ENCODE measurements around the gene SHLD1.
"Not testable (repeated sequence)": the region's sequence is repeated elsewhere in the genome, so short reads cannot be mapped to it uniquely, and the experiment has no call there.

The SHLD1 gene

GRCh38 chr20:5725183-5725463, 25.1 kb upstream of the SHLD1 start:
- H3K4me1 Mint-ChIP-seq (ENCODE audit: low read depth) = peaks cover 18% of the 10 kb centered on the region
- H3K27ac Mint-ChIP-seq; H3K36me3 Mint-ChIP-seq (ENCODE audit: low read depth); H3K27me3 Mint-ChIP-seq; H3K4me3 Mint-ChIP-seq; H3K9me3 Mint-ChIP-seq: not testable (repeated sequence)

GRCh38 chr20:5727018-5727515, 23.1 kb upstream of the SHLD1 start:
- H3K36me3 Mint-ChIP-seq (ENCODE audit: low read depth) = no peaks in the 10 kb centered on the region
- no peaks in the 10 kb centered on the region for H3K27me3 Mint-ChIP-seq
- no peak overlapping the region for H3K4me3 Mint-ChIP-seq
- peaks cover 11% of the 10 kb centered on the region for H3K4me1 Mint-ChIP-seq (ENCODE audit: low read depth)
- peak overlapping the region; percentile 34 for H3K27ac Mint-ChIP-seq
- peaks cover 10% of the 10 kb centered on the region for H3K9me3 Mint-ChIP-seq

- Mint-ChIP-seq H3K27me3 (peaks cover 9% of the 10 kb centered on the region), H3K36me3 (ENCODE audit: low read depth) (no peaks in the 10 kb centered on the region), H3K27ac (no peak overlapping the region), H3K4me1 (ENCODE audit: low read depth) (peaks cover 4% of the 10 kb centered on the region), H3K4me3 (no peak overlapping the region), H3K9me3 (peaks cover 10% of the 10 kb centered on the region)
These were observed 20.9 kb upstream of the SHLD1 start for GRCh38 chr20:5729348-5729747.

GRCh38 chr20:5730131-5730530, 20.1 kb upstream of the SHLD1 start:
- H3K27me3 Mint-ChIP-seq = peaks cover 13% of the 10 kb centered on the region
- no peak overlapping the region for H3K4me3 Mint-ChIP-seq
- H3K9me3 Mint-ChIP-seq = peaks cover 10% of the 10 kb centered on the region
- H3K4me1 Mint-ChIP-seq (ENCODE audit: low read depth) = no peaks in the 10 kb centered on the region
- no peaks in the 10 kb centered on the region for H3K36me3 Mint-ChIP-seq (ENCODE audit: low read depth)
- no peak overlapping the region for H3K27ac Mint-ChIP-seq

- Mint-ChIP-seq H3K36me3 (ENCODE audit: low read depth) (no peaks in the 10 kb centered on the region), H3K27ac (no peak overlapping the region), H3K9me3 (peaks cover 7% of the 10 kb centered on the region), H3K4me1 (ENCODE audit: low read depth) (peaks cover 6% of the 10 kb centered on the region), H3K4me3 (no peak overlapping the region), H3K27me3 (peaks cover 13% of the 10 kb centered on the region)
These were observed 18.3 kb upstream of the SHLD1 start for GRCh38 chr20:5731753-5732366.

- Mint-ChIP-seq H3K27me3 (peaks cover 13% of the 10 kb centered on the region), H3K9me3 (no peaks in the 10 kb centered on the region), H3K27ac (no peak overlapping the region), H3K4me1 (ENCODE audit: low read depth) (peaks cover 24% of the 10 kb centered on the region), H3K4me3 (no peak overlapping the region), H3K36me3 (ENCODE audit: low read depth) (no peaks in the 10 kb centered on the region)
These were observed 15.6 kb upstream of the SHLD1 start for GRCh38 chr20:5734602-5735001.

GRCh38 chr20:5735845-5736510, 14.2 kb upstream of the SHLD1 start:
- Mint-ChIP-seq H3K27me3 (peaks cover 13% of the 10 kb centered on the region), H3K4me3 (no peak overlapping the region), H3K36me3 (ENCODE audit: low read depth) (no peaks in the 10 kb centered on the region), H3K4me1 (ENCODE audit: low read depth) (peaks cover 24% of the 10 kb centered on the region), H3K27ac (no peak overlapping the region), H3K9me3 (no peaks in the 10 kb centered on the region)

GRCh38 chr20:5737619-5737953, 12.6 kb upstream of the SHLD1 start:
- Mint-ChIP-seq H3K27ac (peak overlapping the region; percentile 61), H3K9me3 (no peaks in the 10 kb centered on the region), H3K4me3 (peak overlapping the region; percentile 1), H3K36me3 (ENCODE audit: low read depth) (no peaks in the 10 kb centered on the region), H3K27me3 (peaks cover 13% of the 10 kb centered on the region), H3K4me1 (ENCODE audit: low read depth) (peaks cover 24% of the 10 kb centered on the region)

- Mint-ChIP-seq H3K27me3 (peaks cover 13% of the 10 kb centered on the region), H3K27ac (no peak overlapping the region), H3K4me3 (no peak overlapping the region), H3K4me1 (ENCODE audit: low read depth) (peaks cover 24% of the 10 kb centered on the region), H3K9me3 (no peaks in the 10 kb centered on the region), H3K36me3 (ENCODE audit: low read depth) (no peaks in the 10 kb centered on the region)
These were observed 12.2 kb upstream of the SHLD1 start for GRCh38 chr20:5737966-5738365.

- H3K9me3 Mint-ChIP-seq; H3K36me3 Mint-ChIP-seq (ENCODE audit: low read depth); H3K27ac Mint-ChIP-seq; H3K4me3 Mint-ChIP-seq; H3K27me3 Mint-ChIP-seq: not testable (repeated sequence)
- peaks cover 24% of the 10 kb centered on the region for H3K4me1 Mint-ChIP-seq (ENCODE audit: low read depth)
These were observed 9.6 kb upstream of the SHLD1 start for GRCh38 chr20:5740643-5741042.

GRCh38 chr20:5741089-5741488, 9.1 kb upstream of the SHLD1 start:
- no peaks in the 10 kb centered on the region for H3K9me3 Mint-ChIP-seq
- no peak overlapping the region for H3K4me3 Mint-ChIP-seq
- no peaks in the 10 kb centered on the region for H3K36me3 Mint-ChIP-seq (ENCODE audit: low read depth)
- H3K27ac Mint-ChIP-seq = no peak overlapping the region
- H3K4me1 Mint-ChIP-seq (ENCODE audit: low read depth) = peaks cover 22% of the 10 kb centered on the region
- H3K27me3 Mint-ChIP-seq = no peaks in the 10 kb centered on the region

GRCh38 chr20:5742041-5742440, 8.2 kb upstream of the SHLD1 start:
- H3K4me3 Mint-ChIP-seq = no peak overlapping the region
- H3K27me3 Mint-ChIP-seq = no peaks in the 10 kb centered on the region
- no peaks in the 10 kb centered on the region for H3K36me3 Mint-ChIP-seq (ENCODE audit: low read depth)
- no peak overlapping the region for H3K27ac Mint-ChIP-seq
- no peaks in the 10 kb centered on the region for H3K9me3 Mint-ChIP-seq
- peaks cover 16% of the 10 kb centered on the region for H3K4me1 Mint-ChIP-seq (ENCODE audit: low read depth)

GRCh38 chr20:5745416-5746030, 4.7 kb upstream of the SHLD1 start:
- H3K4me1 Mint-ChIP-seq (ENCODE audit: low read depth) = peaks cover 4% of the 10 kb centered on the region

GRCh38 chr20:5746064-5746463, 4.1 kb upstream of the SHLD1 start:
- Mint-ChIP-seq H3K9me3 (no peaks in the 10 kb centered on the region), H3K4me1 (ENCODE audit: low read depth) (peaks cover 6% of the 10 kb centered on the region), H3K27ac (no peak overlapping the region), H3K27me3 (no peaks in the 10 kb centered on the region), H3K4me3 (no peak overlapping the region), H3K36me3 (ENCODE audit: low read depth) (no peaks in the 10 kb centered on the region)

More at GRCh38 chr20:5745416-5746030, 4.7 kb upstream of the SHLD1 start:
- H3K27ac Mint-ChIP-seq = no peak overlapping the region
- no peaks in the 10 kb centered on the region for H3K36me3 Mint-ChIP-seq (ENCODE audit: low read depth)
- no peaks in the 10 kb centered on the region for H3K9me3 Mint-ChIP-seq
- H3K27me3 Mint-ChIP-seq = no peaks in the 10 kb centered on the region
- no peak overlapping the region for H3K4me3 Mint-ChIP-seq

GRCh38 chr20:5748246-5748645, 2.0 kb upstream of the SHLD1 start:
- Mint-ChIP-seq H3K27ac (no peak overlapping the region), H3K4me3 (no peak overlapping the region), H3K27me3 (no peaks in the 10 kb centered on the region), H3K36me3 (ENCODE audit: low read depth) (no peaks in the 10 kb centered on the region), H3K4me1 (ENCODE audit: low read depth) (peaks cover 16% of the 10 kb centered on the region), H3K9me3 (no peaks in the 10 kb centered on the region)

- H3K36me3 Mint-ChIP-seq (ENCODE audit: low read depth); H3K4me3 Mint-ChIP-seq; H3K9me3 Mint-ChIP-seq; H3K27me3 Mint-ChIP-seq: not testable (repeated sequence)
- Mint-ChIP-seq H3K4me1 (ENCODE audit: low read depth) (peaks cover 19% of the 10 kb centered on the region), H3K27ac (peak overlapping the region; percentile 93)
These were observed 669 bp upstream of the SHLD1 start for GRCh38 chr20:5749512-5749951.

Data from stimulated activated naive CD8-positive, alpha-beta T cell treated with anti-CD3 and anti-CD28 coated beads, Interleukin-15, Interleukin-2, amounts not matched to agents 100 ng/mL and 50 ng/mL, for 24 hours (primary cell).